Breast epithelium (tissue), 3 donors: Measurements from ENCODE around the gene PRDM7.

Source experiments
- CTCF ChIP-seq, 3 donors: fragments of 450-650 bp; IDR thresholded peaks; one replicate each; pipeline ENCODE4 v1.5.1; 2016 to 2017; ENCODE audit warnings: antibody characterized with exemption in 3 of 3, mild to moderate bottlenecking in 3 of 3, moderate library complexity in 3 of 3
- POLR2A ChIP-seq: fragments of 450-650 bp; IDR thresholded peaks from one replicate; pipeline ENCODE4 v1.6.1; 2016; ENCODE audit warnings: antibody characterized with exemption, mild to moderate bottlenecking, moderate library complexity
- POLR2AphosphoS5 ChIP-seq, 3 donors: sonication (generic); formaldehyde crosslinking; IDR thresholded peaks; one replicate each; pipeline ENCODE4 v1.6.1; 2017; ENCODE audit warnings: antibody characterized with exemption in 3 of 3

GRCh38 chr16:90026135-90026534 is 51.0 kb downstream of the PRDM7 start:
- TF ChIP-seq CTCF (IDR thresholded peaks at IDR 0.05) = no peak
- no peak for TF ChIP-seq POLR2A
- TF ChIP-seq POLR2AphosphoS5 (IDR thresholded peaks at IDR 0.05) = no peak
